ENCODE results near the gene IMMT.

GRCh38 chr2:86226070-86226469 lies 30.8 kb upstream of the IMMT start:
- TF ChIP-seq, protein P1, sequence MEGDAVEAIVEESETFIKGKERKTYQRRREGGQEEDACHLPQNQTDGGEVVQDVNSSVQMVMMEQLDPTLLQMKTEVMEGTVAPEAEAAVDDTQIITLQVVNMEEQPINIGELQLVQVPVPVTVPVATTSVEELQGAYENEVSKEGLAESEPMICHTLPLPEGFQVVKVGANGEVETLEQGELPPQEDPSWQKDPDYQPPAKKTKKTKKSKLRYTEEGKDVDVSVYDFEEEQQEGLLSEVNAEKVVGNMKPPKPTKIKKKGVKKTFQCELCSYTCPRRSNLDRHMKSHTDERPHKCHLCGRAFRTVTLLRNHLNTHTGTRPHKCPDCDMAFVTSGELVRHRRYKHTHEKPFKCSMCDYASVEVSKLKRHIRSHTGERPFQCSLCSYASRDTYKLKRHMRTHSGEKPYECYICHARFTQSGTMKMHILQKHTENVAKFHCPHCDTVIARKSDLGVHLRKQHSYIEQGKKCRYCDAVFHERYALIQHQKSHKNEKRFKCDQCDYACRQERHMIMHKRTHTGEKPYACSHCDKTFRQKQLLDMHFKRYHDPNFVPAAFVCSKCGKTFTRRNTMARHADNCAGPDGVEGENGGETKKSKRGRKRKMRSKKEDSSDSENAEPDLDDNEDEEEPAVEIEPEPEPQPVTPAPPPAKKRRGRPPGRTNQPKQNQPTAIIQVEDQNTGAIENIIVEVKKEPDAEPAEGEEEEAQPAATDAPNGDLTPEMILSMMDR (optimal IDR thresholded peaks at IDR 0.05 in 1 of 3, IDR thresholded peaks at IDR 0.05 in 1 of 3, conservative IDR thresholded peaks at IDR 0.05 in 1 of 3; ENCODE audit: extremely low read depth in 1 of 3, insufficient read depth in 2 of 3, low read length in 3 of 3), result no peak
- TF ChIP-seq EZH2 (IDR thresholded peaks at IDR 0.05; ENCODE audit: low read length), result no peak
